Measurements from ENCODE around the gene FAM13C.

The FAM13C gene

GRCh38 chr10:59222788-59223187 lies 139.6 kb downstream of the FAM13C start (continued):
- TF ChIP-seq OSR1 (CRISPR knock-in tag; IDR thresholded peaks at IDR 0.05): no peak
- no peak for TF ChIP-seq ZFP3 (CRISPR knock-in tag; IDR thresholded peaks at IDR 0.05)
- TF ChIP-seq CSDC2 (CRISPR knock-in tag; IDR thresholded peaks at IDR 0.05): no peak
- no peak for TF ChIP-seq GLIS3 (CRISPR knock-in tag; IDR thresholded peaks at IDR 0.05)
- no peak for TF ChIP-seq CSRNP3 (CRISPR knock-in tag; IDR thresholded peaks at IDR 0.05)
- TF ChIP-seq ZNF8 (CRISPR knock-in tag; IDR thresholded peaks at IDR 0.05): no peak
- no peak for TF ChIP-seq PPARA (CRISPR knock-in tag; IDR thresholded peaks at IDR 0.05; ENCODE audit: borderline replicate concordance)
- TF ChIP-seq ZC3H10 (CRISPR knock-in tag; IDR thresholded peaks at IDR 0.05): no peak
- TF ChIP-seq ARNTL (CRISPR knock-in tag; IDR thresholded peaks at IDR 0.05; ENCODE audit: borderline replicate concordance, low read depth): no peak
- TF ChIP-seq TOX (CRISPR knock-in tag; IDR thresholded peaks at IDR 0.05; ENCODE audit: borderline replicate concordance): no peak

- ATAC-seq: no peak
- TF ChIP-seq RARB (CRISPR knock-in tag; IDR thresholded peaks at IDR 0.05) (no peak), OSR1 (CRISPR knock-in tag; IDR thresholded peaks at IDR 0.05) (no peak), PPARA (CRISPR knock-in tag; IDR thresholded peaks at IDR 0.05; ENCODE audit: borderline replicate concordance) (no peak), CSRNP3 (CRISPR knock-in tag; IDR thresholded peaks at IDR 0.05) (no peak), ZNF565 (CRISPR knock-in tag; conservative IDR thresholded peaks at IDR 0.05; ENCODE audit: low read depth) (no peak), ARNTL (CRISPR knock-in tag; IDR thresholded peaks at IDR 0.05; ENCODE audit: borderline replicate concordance, low read depth) (no peak), CREB5 (CRISPR knock-in tag; IDR thresholded peaks at IDR 0.05; ENCODE audit: low read depth) (no peak), ESRRG (CRISPR knock-in tag; IDR thresholded peaks at IDR 0.05) (no peak), ZC3H10 (CRISPR knock-in tag; IDR thresholded peaks at IDR 0.05) (no peak), ZFP3 (CRISPR knock-in tag; IDR thresholded peaks at IDR 0.05) (no peak), SNAI2 (CRISPR knock-in tag; IDR thresholded peaks at IDR 0.05) (no peak), TOX (CRISPR knock-in tag; IDR thresholded peaks at IDR 0.05; ENCODE audit: borderline replicate concordance) (no peak), ZNF8 (CRISPR knock-in tag; IDR thresholded peaks at IDR 0.05) (no peak), POU6F1 (CRISPR knock-in tag; IDR thresholded peaks at IDR 0.05; ENCODE audit: borderline replicate concordance, low read depth) (no peak), BACH2 (CRISPR knock-in tag; IDR thresholded peaks at IDR 0.05; ENCODE audit: borderline replicate concordance) (no peak)
Observed at GRCh38 chr10:59216178-59216869, 146.0 kb downstream of the FAM13C start.

GRCh38 chr10:59214160-59214559 lies 148.2 kb downstream of the FAM13C start:
- no peak for ATAC-seq
- TF ChIP-seq ISL1 (CRISPR knock-in tag; IDR thresholded peaks at IDR 0.05): no peak
- no peak for TF ChIP-seq ZC3H10 (CRISPR knock-in tag; IDR thresholded peaks at IDR 0.05)
- TF ChIP-seq ZFP30 (CRISPR knock-in tag; IDR thresholded peaks at IDR 0.05): no peak
- no peak for TF ChIP-seq TSHZ2 (CRISPR knock-in tag; IDR thresholded peaks at IDR 0.05)
- no peak for TF ChIP-seq BACH2 (CRISPR knock-in tag; IDR thresholded peaks at IDR 0.05; ENCODE audit: borderline replicate concordance)
